B cell (primary cell): ENCODE measurements around the gene KLRD1.

Experiments
- CTCF ChIP-seq: fragments of 200-600 bp; IDR thresholded peaks from one replicate; pipeline ENCODE4 v1.8.0; 2022; ENCODE audit warnings: antibody characterized with exemption, mild to moderate bottlenecking
- EZH2 ChIP-seq: IDR thresholded peaks from 2 replicates; pipeline ENCODE4 v1.6.1; 2012; ENCODE audit warnings: borderline replicate concordance, low read depth, mild to moderate bottlenecking, moderate library complexity, low read length; ENCODE audit not compliant: insufficient read depth, poor library complexity, severe bottlenecking

- TF ChIP-seq CTCF (no peak), EZH2 (no peak)
These were observed 59.2 kb downstream of the KLRD1 start for GRCh38 chr12:10366875-10367274.
